ENCODE results near the gene FAM3C.
"Not testable (repeated sequence)": the region's sequence is repeated elsewhere in the genome, so short reads cannot be mapped to it uniquely, and the experiment has no call there.

The FAM3C gene, protein sequence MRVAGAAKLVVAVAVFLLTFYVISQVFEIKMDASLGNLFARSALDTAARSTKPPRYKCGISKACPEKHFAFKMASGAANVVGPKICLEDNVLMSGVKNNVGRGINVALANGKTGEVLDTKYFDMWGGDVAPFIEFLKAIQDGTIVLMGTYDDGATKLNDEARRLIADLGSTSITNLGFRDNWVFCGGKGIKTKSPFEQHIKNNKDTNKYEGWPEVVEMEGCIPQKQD

DNA sequence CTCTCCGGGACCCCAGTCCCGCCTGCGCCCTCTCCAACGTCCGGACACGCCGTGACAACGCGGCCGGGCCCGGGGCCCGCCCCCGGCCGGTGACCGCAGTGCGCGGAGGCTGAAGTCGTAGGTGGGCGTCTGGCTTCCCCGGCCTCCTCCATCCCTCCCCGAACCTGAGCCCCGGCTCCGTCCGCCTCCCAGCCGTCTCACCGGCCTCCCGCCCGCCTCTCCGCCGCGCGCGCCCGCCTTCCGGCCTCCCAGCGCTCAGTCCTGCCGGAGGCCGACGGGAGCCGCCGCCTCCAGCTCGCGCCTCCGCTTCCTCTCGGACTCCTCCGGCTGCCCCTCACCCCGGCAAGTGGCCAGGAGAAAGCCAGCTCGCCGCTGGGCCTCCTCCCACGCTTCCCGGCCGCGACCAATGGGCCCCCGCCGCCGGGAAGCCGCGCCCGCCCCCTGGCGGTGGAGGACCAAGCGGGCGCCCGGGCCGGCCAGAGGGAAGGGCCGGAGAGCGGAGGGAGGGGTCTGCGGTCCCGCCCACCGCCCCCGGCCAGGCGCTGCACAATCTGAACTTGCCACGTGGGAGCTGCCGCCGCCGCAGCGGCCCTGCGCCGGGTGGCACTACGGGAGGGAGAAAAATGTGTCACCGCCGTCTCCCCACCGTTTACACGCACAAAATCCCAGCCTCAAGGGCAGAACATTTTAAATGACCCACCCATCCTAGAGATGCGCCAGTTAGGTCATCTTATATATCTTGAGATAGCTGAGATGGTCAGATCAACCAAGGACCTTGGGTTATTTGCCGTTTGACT, at the start of gene FAM3C:
Gene FAM3C (minus strand): TSS at position 348 of the 797 bp plus-strand sequence. CDS start 13,339 bp downstream, outside the sequence.
- peak; percentile 67 to 87 for DNase-seq (ENCODE audit: low read depth in 2 of 2)

DNA sequence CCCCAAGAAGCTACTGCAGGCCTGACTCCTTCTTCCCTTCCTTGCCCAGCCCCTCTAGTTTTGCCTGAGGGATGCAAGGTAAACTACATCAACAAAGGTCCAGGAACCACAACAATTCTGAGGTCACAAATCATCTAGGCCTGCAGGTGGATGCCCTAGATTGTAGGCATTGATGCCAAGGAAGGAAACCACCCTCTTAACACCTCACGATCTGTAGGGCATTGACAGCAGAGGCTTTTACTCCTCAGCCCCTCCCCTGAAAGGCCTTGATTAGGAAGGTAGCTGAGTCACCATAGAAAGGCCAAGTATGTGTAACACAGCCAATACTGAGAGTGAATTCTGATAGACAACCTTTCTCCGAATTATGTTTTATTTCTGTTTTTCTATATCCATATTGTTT, 46.7 kb upstream of the FAM3C start:
- DNase-seq (ENCODE audit: low read depth in 2 of 2), result no peak

DNA sequence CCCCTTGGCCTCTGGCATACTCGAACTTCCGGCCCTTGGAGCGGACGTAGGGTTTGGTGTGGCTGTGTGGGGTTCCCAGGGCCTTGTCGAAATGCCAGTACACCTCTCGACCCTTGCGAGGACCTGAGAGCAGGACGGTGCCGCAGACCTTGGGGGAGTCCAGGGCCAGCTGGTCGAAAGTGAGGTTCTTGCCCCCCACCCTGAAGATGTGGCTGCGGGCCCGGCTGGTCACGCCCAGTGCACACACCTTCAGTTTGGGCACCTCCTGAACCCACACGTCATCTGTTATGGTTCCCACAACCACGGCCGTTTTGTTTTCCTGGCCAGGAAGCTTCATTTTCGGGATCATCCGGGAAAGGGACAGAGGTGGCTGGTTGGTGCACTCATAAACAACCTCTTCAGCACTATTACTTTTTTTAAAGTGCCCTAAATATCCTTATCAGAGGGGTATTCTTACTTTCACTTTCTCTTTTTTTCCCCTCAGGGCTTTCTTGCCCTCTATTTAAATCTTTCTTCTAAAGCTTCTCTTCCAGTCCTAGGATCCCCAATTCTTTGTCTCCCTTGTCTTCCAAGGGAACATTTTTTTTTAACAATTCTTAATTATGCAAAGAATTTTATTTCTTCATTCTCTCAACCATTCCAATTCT, 44.9 kb upstream of the FAM3C start:
- no peak for DNase-seq (ENCODE audit: low read depth in 2 of 2)

DNA sequence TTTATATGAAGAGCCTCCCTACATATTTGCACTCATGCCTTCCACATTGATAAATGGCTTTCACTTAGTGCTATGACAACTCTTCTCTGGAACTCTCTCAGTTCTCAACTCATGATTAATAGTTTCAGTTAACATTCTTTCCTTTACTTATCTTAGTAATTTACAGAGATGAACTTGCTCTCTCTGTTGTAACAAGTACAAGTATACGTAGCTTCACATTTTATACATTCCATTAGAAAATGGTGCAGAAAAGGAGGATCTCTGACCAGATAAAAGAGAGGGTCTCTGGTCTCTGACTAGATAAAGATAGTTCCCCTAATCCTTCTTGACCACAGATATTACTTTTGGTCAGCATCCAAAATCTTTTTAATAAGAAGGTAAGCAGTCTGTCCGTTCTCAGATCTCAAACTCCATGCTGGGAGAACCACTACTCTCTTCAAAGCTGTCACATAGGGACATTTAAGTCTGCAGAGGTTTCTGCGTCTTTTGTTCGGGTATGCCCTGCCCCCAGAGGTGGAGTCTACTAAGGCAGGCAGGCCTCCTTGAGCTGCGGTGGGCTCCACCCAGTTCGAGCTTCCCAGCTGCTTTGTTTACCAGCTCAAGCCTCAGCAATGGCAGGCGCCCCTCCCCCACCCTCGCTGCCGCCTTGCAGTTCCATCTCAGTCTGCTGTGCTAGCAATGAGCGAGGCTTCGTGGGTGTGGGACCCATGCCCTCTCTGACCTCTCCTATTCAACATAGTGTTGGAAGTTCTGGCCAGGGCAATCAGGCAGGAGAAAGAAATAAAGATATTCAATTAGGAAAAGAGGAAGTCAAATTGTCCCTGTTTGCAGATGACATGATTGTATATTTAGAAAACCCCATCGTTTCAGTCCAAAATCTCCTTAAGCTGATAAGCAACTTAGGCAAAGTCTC, 42.2 kb upstream of the FAM3C start:
- peak; percentile 48 to 51 for DNase-seq (ENCODE audit: low read depth in 2 of 2)

DNA sequence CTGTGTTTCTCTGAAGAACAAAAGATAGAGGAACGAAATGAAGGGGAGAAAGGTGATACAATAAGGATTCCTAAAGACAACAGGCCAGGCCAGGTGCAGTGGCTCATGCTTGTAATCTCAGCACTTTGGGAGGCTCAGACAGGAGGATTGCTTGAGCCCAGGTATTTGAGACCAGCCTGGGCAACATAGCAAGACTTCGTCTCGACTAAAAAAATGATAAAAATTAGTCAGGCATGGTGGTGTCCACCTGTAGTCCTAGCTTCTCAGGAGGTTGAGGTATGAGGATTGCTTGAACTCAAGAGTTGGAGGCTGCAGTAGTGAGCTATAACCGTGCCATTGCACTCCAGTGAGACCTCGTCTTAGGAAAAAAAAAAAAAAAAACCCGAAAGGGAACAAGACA, 41.4 kb upstream of the FAM3C start:
- DNase-seq (ENCODE audit: low read depth in 2 of 2), result no peak

DNA sequence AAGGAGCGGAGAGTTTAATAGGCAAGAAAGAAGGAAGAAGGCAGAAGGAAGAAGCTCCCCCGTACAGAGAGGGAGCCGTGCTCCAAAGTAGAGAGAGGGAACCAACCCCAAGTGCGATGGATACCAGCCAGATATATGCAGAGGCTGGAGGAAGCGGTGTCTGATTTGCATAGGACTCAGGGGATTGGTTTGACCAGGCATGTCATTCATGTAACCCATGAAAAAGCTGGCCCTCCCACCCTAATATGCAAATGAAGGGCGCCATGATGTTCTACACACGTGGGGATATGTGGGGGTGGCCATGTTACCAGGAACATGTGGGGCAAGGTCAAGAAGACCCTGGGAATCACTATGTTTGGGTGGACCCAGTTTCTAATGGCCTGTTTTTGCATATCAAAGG, 40.6 kb upstream of the FAM3C start:
- DNase-seq (ENCODE audit: low read depth in 2 of 2), result no peak

DNA sequence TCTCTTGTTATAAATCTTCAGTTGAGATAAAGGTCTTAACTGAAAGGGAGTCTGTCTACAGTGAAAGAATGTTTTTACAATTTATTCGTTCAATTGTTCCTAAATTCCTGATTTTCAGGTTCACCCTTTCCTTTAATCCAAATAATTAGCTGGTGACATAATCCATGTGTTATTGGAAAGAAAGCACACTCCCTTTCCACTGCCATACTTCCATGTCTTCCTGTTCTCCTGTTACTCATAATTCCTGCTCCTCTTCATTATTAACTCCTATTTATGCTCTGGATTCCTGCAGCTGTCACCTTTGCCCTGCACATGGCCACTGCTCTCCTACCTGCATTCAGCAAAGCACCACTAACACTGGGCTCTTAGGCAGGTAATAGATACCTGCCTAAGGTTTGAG, 40.0 kb upstream of the FAM3C start:
- no peak for DNase-seq (ENCODE audit: low read depth in 2 of 2)

DNA sequence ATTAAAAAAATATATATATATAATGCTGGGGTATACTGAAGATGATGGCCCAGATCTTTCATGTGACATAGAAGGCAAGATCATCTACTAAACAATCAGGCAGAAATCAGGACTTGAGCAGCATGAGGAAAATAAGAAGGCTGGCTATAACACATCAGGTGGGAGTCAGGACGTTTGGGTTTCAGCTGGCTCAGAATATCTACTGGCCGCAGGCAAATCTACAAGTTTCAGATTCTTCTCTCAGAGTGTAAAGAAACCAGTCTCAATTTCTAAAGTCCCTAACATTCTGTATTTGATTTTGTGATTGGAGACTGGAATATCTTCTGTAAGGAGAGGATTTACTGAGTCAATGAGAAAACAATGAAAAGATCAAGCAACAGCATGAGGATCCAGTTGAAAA, 37.7 kb upstream of the FAM3C start:
- DNase-seq (ENCODE audit: low read depth in 2 of 2), result no peak

DNA sequence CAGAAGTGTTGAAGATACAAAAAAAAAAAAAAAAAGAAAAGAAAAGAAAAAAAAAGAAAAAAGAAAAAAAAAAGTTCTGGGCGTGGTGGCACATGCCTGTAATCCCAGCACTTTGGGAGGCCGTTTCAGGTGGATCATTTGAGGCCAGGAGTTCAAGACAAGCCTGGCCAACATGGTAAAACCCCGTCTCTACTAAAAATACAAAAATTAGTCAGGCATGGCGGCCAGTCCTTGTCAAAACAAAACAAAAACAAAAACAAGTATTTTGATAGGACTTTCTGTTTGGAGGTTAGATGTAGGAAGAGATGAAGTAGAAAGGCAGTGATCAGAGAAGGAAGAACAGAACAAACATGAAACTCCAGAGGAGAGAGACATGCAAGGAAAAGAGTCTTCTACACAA, 36.4 kb upstream of the FAM3C start:
- not testable (repeated sequence) for DNase-seq (ENCODE audit: low read depth in 2 of 2)

DNA sequence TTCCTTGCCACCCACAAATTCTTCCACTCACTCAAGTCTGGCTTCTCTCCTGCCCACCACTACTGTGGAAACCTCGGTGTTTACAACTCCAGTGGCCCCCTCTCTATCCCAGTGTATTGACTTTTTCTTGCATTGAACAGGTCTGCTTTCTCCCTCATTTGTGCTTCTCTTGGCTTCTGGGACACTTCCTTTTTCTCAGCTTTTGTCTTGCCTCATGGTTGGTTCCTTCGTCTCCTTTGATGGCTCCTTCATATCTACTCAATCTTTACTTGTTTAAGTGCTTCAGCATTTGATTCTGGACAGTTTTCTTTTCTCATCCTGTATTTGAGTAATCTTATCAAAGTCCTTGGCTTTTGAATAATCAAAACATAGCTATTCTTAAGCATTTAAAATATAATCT, 35.9 kb upstream of the FAM3C start:
- DNase-seq (ENCODE audit: low read depth in 2 of 2), result no peak

DNA sequence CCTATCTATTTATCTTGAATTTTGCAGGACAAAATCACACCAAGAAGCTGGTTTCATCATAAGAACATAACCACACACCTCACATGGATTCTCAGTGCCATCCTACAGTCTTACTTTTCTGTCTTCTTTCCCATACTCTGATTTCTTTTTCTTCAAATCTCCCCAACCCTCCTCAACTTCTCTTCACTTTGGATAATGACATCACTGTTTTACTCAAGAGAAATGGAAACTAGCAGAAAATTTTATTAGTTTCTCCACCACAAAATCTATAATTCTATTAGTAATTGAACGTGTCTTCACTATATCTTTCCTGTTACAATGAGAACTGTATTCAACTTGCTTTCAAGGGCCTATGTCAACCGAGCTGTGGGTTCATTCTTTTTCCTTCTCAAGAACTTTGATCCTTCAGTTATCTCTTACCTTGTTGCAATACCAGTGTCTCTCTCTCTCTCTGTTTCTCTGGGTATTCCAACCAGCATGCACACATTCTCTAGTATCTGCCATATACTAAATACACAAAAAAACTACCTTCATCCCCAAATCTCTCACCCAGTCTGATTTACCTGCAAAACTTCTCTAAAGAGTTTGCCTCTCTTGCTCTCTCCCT, 35.4 kb upstream of the FAM3C start:
- no peak for DNase-seq (ENCODE audit: low read depth in 2 of 2)

DNA sequence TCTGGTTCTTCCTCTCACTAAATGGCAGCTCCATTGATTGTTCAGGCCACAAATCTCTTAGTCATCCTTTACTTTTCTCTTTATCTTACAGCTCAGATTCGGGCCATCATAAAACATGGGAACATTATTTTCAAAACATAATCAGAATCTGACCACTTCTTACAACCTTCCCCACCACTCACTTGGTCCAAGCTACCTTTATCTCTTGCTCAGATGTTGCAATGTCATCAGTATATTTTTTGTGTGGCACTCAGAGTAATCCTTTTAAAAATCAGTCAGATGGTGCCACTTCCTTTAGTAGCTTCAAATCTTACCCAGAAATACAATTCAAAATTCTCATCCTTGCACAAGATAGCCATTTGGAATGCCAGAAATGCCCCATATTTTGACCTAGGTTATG, 34.5 kb upstream of the FAM3C start:
- DNase-seq (ENCODE audit: low read depth in 2 of 2), result no peak

DNA sequence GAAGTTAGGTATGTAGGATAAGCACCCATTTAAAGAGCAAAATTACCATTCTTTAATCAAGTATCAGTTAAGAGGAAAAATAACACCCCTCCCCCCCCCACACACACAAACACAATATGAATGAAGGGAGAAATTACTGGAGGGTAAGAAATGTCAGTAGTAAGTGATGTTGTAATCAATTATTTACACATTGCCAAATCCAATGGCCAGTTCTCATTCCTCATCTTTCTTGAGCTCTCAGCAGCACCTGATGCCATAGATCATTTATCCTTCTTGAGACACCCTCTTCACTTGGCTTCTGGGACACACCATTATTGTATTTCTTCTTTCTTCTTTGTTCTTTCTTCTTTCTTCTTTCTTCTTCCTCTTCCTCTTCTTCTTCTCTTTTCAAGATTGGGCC, 33.7 kb upstream of the FAM3C start:
- DNase-seq (ENCODE audit: low read depth in 2 of 2), result no peak

DNA sequence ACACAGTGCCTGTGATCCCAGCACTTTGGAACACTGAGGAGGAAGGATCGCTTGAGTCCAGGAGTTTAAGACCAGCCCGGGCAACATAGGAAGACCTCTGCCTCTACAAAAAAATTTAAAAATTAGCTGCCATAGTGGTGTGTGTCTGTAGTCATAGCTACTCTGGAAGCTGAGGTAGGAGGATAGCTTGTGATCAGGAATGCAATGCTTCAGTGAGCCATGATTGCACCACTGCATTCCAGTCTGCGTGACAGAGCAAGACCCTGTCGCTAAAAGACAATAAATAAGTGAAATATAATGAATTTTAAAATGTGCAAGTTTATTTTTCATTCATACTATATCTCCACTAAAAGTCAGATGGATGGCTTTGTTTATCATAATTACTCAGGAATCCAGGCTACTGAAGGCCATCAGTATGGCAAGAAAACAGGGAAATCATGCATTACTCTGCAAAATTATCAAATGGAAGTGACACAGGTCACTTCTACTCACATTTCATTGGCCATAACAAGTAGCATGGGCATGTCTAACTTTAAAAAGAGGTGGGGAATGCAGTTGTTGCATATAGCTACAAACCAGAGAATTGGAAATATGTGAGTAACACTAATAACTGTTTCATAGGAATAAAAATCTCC, 32.9 kb upstream of the FAM3C start:
- no peak for DNase-seq (ENCODE audit: low read depth in 2 of 2)

DNA sequence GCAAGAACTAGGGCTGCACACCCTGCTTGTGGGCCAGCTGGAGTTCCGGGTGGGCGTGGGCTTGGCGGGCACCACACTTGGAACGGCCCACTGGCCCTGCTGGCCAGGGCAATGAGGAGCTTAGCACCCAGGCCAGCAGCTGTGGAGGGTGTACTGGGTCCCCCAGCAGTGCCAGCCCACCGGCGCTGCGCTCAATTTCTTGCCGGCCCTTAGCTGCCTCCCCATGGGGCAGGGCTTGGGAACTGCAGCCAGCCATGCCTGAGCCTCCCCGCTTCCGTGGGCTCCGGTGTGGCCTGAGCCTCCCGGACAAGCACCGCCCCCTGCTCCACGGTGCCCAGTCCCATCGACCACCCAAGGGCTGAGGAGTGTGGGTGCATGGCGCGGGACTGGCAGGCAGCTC, 25.6 kb upstream of the FAM3C start:
- DNase-seq (ENCODE audit: low read depth in 2 of 2), result not testable (repeated sequence)

DNA sequence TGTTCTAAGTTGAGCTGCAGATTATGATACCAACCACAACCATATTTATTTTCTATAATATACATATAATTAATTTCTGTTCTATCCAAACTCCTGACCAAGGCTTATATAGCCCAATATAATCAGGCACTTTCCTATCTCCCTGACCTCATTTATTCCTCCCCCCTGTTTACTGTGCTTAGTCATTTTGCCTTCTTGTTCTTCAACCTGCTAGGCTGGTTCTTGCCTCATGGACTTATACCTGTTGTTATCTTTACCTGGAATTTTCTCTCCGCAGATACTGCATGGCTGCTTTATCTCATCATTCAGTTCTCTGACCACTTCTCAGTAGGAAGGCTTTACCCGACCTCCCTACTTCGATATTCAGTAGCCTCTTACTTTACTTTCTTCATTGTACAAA, 24.9 kb upstream of the FAM3C start:
- no peak for DNase-seq (ENCODE audit: low read depth in 2 of 2)

DNA sequence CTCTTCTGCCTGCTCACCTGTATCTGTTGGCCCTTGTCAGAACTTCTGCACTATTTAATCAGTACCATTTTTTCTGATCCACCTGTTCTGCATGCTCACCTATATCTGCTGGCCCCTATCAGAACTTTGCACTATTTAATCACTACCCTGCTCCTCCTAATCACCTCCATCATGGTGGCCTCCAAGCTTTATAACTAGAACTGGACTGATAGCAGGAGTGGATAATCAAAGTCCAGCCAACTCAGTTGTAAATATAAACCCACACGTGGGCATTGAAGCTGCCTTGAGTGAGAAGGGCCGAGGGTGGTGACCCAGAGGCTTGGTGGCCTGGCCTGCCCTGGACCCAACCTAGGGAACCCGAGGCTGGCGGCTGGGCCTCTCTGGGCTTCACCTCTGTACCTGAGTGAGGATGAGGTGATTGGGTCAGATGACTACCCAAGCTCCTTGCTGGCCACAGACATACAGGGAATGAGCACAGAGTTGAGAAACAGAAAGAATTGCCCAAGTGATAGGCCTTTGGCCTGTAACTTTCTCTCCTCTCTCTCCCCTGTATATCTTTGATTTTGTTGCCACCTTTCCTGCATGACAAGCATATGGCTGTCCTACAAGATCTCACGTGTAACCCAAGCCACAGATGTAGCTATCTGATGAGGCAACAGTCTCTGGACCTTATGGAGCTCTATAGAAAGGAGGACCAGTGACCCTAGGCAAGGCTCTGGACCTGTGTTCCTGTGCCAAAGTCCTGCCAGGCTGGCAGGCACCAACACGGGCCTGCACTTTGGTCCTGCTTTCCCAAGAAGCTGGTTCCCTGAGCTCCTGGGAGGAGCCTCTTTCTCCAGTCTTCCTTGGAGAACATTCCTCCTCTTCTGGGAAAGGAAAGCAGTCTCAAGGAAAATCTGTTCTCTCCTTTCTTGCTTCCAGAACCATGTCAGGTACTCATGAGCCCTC, 23.4 kb upstream of the FAM3C start:
- DNase-seq (ENCODE audit: low read depth in 2 of 2), result no peak

DNA sequence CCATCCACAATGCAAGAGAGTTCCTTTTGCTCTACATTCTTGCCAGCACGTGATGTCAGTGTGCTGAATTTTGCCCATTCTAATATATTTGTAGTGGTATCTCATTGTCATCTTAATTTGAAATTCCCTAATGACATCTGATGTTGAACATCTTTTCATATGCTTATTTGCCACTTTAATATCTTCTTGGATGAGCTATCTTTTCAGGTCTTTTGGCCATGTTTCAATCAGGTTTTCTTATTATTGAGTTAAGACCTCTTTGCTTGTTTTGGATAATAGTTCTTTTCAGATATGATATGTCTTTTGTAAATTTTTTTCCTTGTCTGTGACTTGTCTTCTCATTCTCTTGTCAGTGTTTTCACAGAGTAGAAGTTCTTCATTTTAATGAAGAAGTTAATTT, 20.4 kb upstream of the FAM3C start:
- no peak for DNase-seq (ENCODE audit: low read depth in 2 of 2)

DNA sequence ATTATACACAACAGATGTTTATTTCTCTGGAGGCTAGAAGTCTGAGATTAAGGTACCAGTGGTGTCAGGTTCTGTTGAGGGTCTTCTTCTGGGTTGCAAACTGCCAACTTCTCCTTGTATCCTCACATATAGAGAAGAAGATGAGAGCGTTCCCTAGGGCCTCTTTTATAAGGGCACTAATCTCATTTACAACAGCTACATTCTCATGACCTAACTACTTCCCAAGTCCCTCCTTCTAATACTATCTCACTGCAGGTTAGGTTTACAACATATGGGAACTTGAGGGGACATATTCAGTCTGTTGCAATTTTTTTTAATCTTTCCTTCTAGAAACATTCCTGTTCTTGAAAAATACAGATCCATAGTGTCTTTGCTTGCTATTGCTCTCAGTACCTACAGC, 18.3 kb upstream of the FAM3C start:
- no peak for DNase-seq (ENCODE audit: low read depth in 2 of 2)

DNA sequence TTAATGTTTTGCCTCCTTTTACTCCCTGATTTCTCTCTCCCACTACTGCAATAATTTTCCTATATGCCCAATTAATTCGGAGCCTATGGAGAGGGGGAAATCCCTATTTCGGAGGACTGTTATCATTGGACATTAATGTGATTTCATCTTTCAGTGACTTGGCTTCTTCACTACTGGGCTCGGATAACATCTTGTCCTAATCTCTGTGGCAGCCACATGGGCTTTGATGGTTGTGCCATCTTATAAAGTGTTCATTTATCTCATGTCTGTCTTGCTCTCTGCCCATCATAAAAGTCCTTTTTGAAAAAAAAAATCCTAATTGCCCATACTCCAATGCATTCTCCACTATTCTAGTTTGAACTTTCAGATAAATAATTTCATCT, 15.5 kb upstream of the FAM3C start:
- no peak for DNase-seq (ENCODE audit: low read depth in 2 of 2)

Data from stimulated activated CD8-positive, alpha-beta memory T cell treated with anti-CD3 and anti-CD28 coated beads, Interleukin-7, amount 100 ng/mL, for 4 hours (primary cell).